Measurements from ENCODE around the gene CEACAM6.

GRCh38 chr19:41746593-41747227 is 8.6 kb upstream of the CEACAM6 start:
- TF ChIP-seq CTCF (IDR thresholded peaks at IDR 0.05), result peak in 2 of 5 experiments; percentile 13
- no peak for TF ChIP-seq POLR2A (IDR thresholded peaks at IDR 0.05)

Data from tibial nerve (tissue), 3 donors.